Measurements from ENCODE around the gene OOSP4A.

OOSP4A gene

GRCh38 chr11:60018058-60018457, 54.2 kb downstream of the OOSP4A start:
- in situ Hi-C loops (cut with MboI; ENCODE audit: low pct_unique_long_range_greater_than_20kb, low sequenced_read_pairs, unreplicated experiment) = no loop called here
- TF ChIP-seq, protein P1, sequence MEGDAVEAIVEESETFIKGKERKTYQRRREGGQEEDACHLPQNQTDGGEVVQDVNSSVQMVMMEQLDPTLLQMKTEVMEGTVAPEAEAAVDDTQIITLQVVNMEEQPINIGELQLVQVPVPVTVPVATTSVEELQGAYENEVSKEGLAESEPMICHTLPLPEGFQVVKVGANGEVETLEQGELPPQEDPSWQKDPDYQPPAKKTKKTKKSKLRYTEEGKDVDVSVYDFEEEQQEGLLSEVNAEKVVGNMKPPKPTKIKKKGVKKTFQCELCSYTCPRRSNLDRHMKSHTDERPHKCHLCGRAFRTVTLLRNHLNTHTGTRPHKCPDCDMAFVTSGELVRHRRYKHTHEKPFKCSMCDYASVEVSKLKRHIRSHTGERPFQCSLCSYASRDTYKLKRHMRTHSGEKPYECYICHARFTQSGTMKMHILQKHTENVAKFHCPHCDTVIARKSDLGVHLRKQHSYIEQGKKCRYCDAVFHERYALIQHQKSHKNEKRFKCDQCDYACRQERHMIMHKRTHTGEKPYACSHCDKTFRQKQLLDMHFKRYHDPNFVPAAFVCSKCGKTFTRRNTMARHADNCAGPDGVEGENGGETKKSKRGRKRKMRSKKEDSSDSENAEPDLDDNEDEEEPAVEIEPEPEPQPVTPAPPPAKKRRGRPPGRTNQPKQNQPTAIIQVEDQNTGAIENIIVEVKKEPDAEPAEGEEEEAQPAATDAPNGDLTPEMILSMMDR (IDR thresholded peaks at IDR 0.05; ENCODE audit: extremely low read depth, insufficient read depth, missing control alignments) = no peak
- DNase-seq (ENCODE audit: low spot score) = no peak
